ENCODE results near the gene PTGES3. TPM values are rescaled to one million over a fixed set of nuclear protein-coding genes. Genes with fewer than 3 reads are reported as not detected.

PTGES3 gene
- total RNA-seq, 3 donors from 2014 or later (not counting 1 experiment from before 2014, with no cell fraction given) = 79.2 to 93.8 (median 93.4) TPM

DNA sequence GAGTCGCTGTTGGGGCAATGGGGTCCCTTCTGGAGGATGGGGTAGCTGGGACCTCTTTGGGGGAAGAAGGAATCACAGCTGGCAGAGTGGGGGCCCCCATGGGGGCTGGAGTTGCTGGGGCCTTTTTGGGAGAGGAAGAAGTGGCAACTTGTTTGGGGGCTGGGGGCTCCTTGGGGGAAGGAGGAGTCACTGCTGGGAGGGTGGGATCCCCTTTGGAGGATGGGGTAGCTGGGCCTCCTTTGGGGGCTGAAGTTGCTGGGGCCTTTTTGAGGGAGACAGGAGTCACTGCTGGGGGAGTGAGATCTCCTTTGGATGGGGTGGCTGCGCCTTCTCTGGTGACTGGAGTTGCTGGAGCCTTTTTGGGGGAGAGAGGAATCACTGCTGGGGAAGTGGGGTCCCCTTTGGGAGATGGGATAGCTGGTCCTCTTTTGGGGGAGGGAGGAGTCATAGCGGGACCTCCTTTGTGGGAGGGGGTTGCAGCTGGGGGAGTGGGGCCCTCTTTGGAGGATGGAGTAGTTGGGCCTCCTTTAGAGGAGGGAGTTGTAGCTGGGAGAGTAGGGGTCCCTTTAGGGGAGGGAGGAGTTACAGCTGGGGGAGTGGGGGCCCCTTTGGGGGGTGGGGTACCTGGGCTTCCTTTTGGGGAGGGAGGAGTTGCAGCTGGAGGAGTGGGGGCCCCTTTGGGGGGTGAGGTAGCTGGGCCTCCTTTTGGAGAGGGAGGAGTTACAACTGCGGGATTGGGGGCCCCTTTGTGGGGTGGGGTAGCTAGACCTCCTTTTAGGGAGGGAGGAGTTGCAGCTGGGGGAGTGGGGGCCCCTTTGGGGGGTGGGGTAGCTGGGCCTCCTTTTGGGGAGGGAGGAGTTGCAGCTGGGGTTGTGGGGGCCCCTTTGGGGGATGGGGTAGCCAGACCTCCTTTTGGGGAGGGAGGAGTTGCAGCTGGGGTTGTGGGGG is 29.1 kb upstream of the PTGES3 start:
- TF ChIP-seq, protein P1, sequence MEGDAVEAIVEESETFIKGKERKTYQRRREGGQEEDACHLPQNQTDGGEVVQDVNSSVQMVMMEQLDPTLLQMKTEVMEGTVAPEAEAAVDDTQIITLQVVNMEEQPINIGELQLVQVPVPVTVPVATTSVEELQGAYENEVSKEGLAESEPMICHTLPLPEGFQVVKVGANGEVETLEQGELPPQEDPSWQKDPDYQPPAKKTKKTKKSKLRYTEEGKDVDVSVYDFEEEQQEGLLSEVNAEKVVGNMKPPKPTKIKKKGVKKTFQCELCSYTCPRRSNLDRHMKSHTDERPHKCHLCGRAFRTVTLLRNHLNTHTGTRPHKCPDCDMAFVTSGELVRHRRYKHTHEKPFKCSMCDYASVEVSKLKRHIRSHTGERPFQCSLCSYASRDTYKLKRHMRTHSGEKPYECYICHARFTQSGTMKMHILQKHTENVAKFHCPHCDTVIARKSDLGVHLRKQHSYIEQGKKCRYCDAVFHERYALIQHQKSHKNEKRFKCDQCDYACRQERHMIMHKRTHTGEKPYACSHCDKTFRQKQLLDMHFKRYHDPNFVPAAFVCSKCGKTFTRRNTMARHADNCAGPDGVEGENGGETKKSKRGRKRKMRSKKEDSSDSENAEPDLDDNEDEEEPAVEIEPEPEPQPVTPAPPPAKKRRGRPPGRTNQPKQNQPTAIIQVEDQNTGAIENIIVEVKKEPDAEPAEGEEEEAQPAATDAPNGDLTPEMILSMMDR (IDR thresholded peaks at IDR 0.05) = no peak
- H3K27me3 ChIP-seq (ENCODE audit: control insufficient read depth, insufficient read depth, low read length) = no peaks in the 10 kb centered on the region
- H3K27me3 Mint-ChIP-seq (ENCODE audit: low read depth in 2 of 2) = no peaks in the 10 kb centered on the region
- H3K36me3 ChIP-seq (ENCODE audit: control insufficient read depth, insufficient read depth, low read length) = peaks cover 76% of the 10 kb centered on the region
- ATAC-seq = no peak
- H3K4me1 ChIP-seq (ENCODE audit: control insufficient read depth, insufficient read depth, low read length) = peaks cover 53% of the 10 kb centered on the region
- intact Hi-C loops (cut with micrococcal nuclease) = no loop called here
- H3K27ac ChIP-seq (ENCODE audit: low read length) = no peak overlapping the region
- H3K4me3 Mint-ChIP-seq = no peak overlapping the region
- peak overlapping the region; percentile 79 to 90 for H3K27ac Mint-ChIP-seq
- no peaks in the 10 kb centered on the region for H3K9me3 ChIP-seq (ENCODE audit: control insufficient read depth, insufficient read depth, low read length)
- DNase-seq = no peak
- H3K9me3 Mint-ChIP-seq = no peaks in the 10 kb centered on the region
- peaks cover 67 to 68% of the 10 kb centered on the region in 2 donors for H3K4me1 Mint-ChIP-seq
- peaks cover 26% of the 10 kb centered on the region for H3K36me3 Mint-ChIP-seq
- WGBS (ENCODE audit: insufficient coverage) = 69% methylated on average over 4 of the region's 4 CpGs
- no peak overlapping the region for H3K4me3 ChIP-seq (ENCODE audit: low read length)

DNA sequence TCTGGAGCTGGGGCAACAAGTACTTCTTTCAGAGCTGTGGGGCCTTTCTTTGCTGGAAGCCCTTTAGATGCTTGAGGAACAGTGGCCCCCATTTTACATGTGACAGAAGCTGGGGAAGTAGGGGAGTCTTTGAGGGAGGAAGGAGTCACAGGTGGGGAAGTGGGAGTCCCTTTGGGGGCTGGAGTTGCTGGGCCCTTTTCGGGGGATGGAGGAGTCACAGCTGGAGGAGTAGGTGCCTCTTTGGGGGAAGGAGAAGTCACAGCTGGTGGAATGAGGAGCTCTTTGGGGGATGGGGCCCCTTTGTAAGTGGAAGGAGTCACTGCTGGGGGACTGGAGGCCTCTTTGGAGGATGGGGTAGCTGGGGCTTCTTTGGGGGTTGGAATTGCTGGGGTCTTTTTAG is 28.4 kb upstream of the PTGES3 start:
- TF ChIP-seq, protein P1 (IDR thresholded peaks at IDR 0.05) = no peak
- WGBS (ENCODE audit: insufficient coverage) = 21% methylated on average over 1 of the region's 1 CpG
- peak overlapping the region; percentile 79 to 90 for H3K27ac Mint-ChIP-seq
- no peaks in the 10 kb centered on the region for H3K9me3 ChIP-seq (ENCODE audit: control insufficient read depth, insufficient read depth, low read length)
- no peak for ATAC-seq
- H3K27ac ChIP-seq (ENCODE audit: low read length) = no peak overlapping the region
- peaks cover 73% of the 10 kb centered on the region for H3K36me3 ChIP-seq (ENCODE audit: control insufficient read depth, insufficient read depth, low read length)
- H3K4me3 ChIP-seq (ENCODE audit: low read length) = no peak overlapping the region
- H3K27me3 ChIP-seq (ENCODE audit: control insufficient read depth, insufficient read depth, low read length) = no peaks in the 10 kb centered on the region
- H3K36me3 Mint-ChIP-seq = peaks cover 27% of the 10 kb centered on the region
- intact Hi-C loops (cut with micrococcal nuclease) = no loop called here
- no peak for DNase-seq
- peaks cover 59 to 60% of the 10 kb centered on the region in 2 donors for H3K4me1 Mint-ChIP-seq
- H3K27me3 Mint-ChIP-seq (ENCODE audit: low read depth in 2 of 2) = no peaks in the 10 kb centered on the region
- H3K4me3 Mint-ChIP-seq = peak overlapping the region; percentile 43
- H3K4me1 ChIP-seq (ENCODE audit: control insufficient read depth, insufficient read depth, low read length) = peaks cover 52% of the 10 kb centered on the region
- no peaks in the 10 kb centered on the region for H3K9me3 Mint-ChIP-seq

DNA sequence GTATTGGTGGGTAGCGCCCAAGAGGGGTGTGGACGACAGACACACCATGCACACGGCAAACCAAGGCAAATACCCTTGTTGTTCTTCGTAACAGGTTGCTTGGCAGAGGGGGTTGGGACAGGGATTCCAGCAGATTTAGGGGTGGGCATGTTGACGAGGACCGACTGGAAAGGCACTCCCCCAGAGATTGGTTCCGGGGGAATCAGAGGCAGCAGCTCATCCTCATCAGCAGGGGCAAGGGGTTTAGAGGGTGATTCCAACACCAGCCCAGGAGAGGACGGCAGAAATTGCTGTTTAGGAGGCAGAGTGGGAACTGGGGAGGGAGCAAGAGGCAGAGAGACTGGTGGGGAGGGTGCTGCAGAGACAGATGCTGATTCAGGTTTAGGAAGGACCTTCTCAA is 27.7 kb upstream of the PTGES3 start:
- TF ChIP-seq, protein P1 (IDR thresholded peaks at IDR 0.05) = no peak
- intact Hi-C loops (cut with micrococcal nuclease) = no loop called here
- Mint-ChIP-seq H3K4me1 (peaks cover 53 to 54% of the 10 kb centered on the region in 2 donors), H3K9me3 (no peaks in the 10 kb centered on the region), H3K36me3 (peaks cover 31% of the 10 kb centered on the region), H3K27ac (peak overlapping the region; percentile 79 to 90), H3K4me3 (peak overlapping the region; percentile 43), H3K27me3 (ENCODE audit: low read depth in 2 of 2) (no peaks in the 10 kb centered on the region)
- Histone ChIP-seq H3K4me1 (ENCODE audit: control insufficient read depth, insufficient read depth, low read length) (peaks cover 46% of the 10 kb centered on the region), H3K4me3 (ENCODE audit: low read length) (no peak overlapping the region), H3K27me3 (ENCODE audit: control insufficient read depth, insufficient read depth, low read length) (no peaks in the 10 kb centered on the region), H3K36me3 (ENCODE audit: control insufficient read depth, insufficient read depth, low read length) (peaks cover 74% of the 10 kb centered on the region), H3K9me3 (ENCODE audit: control insufficient read depth, insufficient read depth, low read length) (no peaks in the 10 kb centered on the region), H3K27ac (ENCODE audit: low read length) (no peak overlapping the region)
- WGBS (ENCODE audit: insufficient coverage) = 91% methylated on average over 8 of the region's 8 CpGs
- DNase-seq (no peak), ATAC-seq (no peak)

Measured in natural killer cell (primary cell).